Iris pigment epithelial cell (primary cell): ENCODE results near the gene PAX5.
A peak's percentile ranks its signal among the peaks of the same experiment; 100 is the strongest.

Source experiments
- DNase-seq: peaks from one replicate; pipeline ENCODE4 v3.0.0-alpha.2; 2011; ENCODE audit warnings: low read depth

PAX5 gene

GRCh38 chr9:36934478-36935065 is 99.5 kb downstream of the PAX5 start:
- DNase-seq, result no peak

GRCh38 chr9:36933676-36934215 is 100.3 kb downstream of the PAX5 start:
- no peak for DNase-seq

- DNase-seq, result no peak
These were observed 101.9 kb downstream of the PAX5 start for GRCh38 chr9:36932198-36932597.

GRCh38 chr9:36930941-36931340 is 103.1 kb downstream of the PAX5 start:
- DNase-seq, result no peak

GRCh38 chr9:36929350-36929675 is 104.8 kb downstream of the PAX5 start:
- DNase-seq, result no peak

- DNase-seq, result peak; percentile 91
These were observed 105.3 kb downstream of the PAX5 start for GRCh38 chr9:36928670-36929349.

- no peak for DNase-seq
These were observed 105.9 kb downstream of the PAX5 start for GRCh38 chr9:36928210-36928609.

GRCh38 chr9:36924757-36925432 is 109.2 kb downstream of the PAX5 start:
- DNase-seq, result no peak

- DNase-seq, result peak; percentile 90
These were observed 110.0 kb downstream of the PAX5 start for GRCh38 chr9:36924071-36924470.

GRCh38 chr9:36923025-36923625 is 110.9 kb downstream of the PAX5 start:
- DNase-seq, result no peak

GRCh38 chr9:36922548-36922947 is 111.5 kb downstream of the PAX5 start:
- DNase-seq, result peak; percentile 51

- no peak for DNase-seq
These were observed 119.9 kb downstream of the PAX5 start for GRCh38 chr9:36914212-36914577.

GRCh38 chr9:36913393-36914211 is 120.5 kb downstream of the PAX5 start:
- DNase-seq, result no peak

- DNase-seq, result no peak
These were observed 121.4 kb downstream of the PAX5 start for GRCh38 chr9:36912620-36913019.

- DNase-seq, result no peak
These were observed 122.3 kb downstream of the PAX5 start for GRCh38 chr9:36911601-36912412.

- DNase-seq, result no peak
These were observed 123.0 kb downstream of the PAX5 start for GRCh38 chr9:36911037-36911436.

GRCh38 chr9:36906492-36906891 is 127.6 kb downstream of the PAX5 start:
- DNase-seq, result no peak

GRCh38 chr9:36905101-36906066 is 128.7 kb downstream of the PAX5 start:
- no peak for DNase-seq

GRCh38 chr9:36903541-36904435 is 130.3 kb downstream of the PAX5 start:
- peak; percentile 92 for DNase-seq
